ENCODE data around the gene AXL.
"Not testable (repeated sequence)": the region's sequence is repeated elsewhere in the genome, so short reads cannot be mapped to it uniquely, and the experiment has no call there.

AXL gene

DNA sequence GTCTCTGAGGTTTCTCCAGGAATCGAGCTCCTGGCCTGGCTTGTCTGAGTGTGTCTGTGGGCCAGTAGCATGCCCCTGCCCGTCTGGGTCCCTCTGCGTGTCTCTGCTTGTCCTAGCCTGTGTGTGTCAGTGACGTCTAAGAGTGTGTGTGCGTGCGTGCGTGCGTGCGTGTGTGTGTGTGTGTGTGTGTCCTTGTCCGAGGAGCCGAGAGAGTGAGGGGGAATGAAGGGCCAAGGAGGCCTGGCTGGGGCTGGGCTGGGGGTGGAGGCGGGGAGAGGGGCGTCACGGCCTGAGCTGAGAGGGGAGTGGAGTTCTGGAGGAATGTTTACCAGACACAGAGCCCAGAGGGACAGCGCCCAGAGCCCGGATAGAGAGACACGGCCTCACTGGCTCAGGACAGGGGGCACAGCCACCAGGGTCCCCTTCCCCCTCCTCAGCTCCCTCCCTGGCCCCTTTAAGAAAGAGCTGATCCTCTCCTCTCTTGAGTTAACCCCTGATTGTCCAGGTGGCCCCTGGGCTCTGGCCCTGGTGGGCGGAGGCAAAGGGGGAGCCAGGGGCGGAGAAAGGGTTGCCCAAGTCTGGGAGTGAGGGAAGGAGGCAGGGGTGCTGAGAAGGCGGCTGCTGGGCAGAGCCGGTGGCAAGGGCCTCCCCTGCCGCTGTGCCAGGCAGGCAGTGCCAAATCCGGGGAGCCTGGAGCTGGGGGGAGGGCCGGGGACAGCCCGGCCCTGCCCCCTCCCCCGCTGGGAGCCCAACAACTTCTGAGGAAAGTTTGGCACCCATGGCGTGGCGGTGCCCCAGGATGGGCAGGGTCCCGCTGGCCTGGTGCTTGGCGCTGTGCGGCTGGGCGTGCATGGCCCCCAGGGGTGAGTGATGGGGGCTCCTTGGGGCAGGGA is at the start of gene AXL:
Gene AXL (plus strand): TSS at position 609 of the 893 bp plus-strand sequence. CDS start 170 bp downstream, at position 779.
- DNase-seq = no peak

DNA sequence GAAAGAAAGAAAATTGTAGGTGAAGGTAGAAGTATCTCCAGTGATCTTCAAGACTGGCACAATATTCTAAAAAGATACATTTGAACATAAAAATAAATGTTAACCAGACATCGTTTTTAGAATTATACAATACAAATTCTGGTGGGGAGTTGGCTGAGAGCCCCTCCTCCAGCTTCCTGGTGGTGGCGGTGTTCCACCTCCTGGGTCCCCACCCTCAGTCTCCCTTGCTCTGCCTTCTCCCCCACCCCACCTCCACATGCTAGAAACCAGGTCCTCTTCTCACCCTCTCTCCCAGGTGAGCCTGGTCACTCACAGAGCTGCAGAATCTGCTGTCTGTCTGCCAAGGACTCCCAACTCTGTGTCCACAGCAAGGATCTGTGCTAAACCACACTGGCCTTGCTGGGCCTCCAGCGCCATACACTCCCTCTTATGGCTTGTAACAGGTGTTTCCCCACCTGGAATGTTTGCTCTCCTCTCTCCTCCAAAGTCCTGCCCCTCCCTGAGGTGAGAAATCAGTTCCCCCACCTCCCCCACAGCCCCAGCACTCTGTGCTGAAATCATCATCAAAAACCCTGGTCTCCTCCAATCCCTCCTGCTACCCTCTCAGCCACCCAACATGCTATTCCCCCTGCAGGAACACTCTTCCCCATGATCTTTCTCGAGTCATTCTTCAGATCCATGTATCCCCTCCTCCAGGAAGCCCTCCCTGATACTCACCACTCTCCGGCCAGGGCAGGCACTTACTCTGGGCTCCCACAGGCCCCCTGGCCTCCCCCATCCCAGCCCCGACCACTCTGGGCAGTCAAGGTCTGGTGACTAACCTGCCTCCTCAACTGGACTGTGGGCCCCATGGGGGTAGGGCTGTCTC is 46.5 kb upstream of the AXL start:
- no peak for DNase-seq

DNA sequence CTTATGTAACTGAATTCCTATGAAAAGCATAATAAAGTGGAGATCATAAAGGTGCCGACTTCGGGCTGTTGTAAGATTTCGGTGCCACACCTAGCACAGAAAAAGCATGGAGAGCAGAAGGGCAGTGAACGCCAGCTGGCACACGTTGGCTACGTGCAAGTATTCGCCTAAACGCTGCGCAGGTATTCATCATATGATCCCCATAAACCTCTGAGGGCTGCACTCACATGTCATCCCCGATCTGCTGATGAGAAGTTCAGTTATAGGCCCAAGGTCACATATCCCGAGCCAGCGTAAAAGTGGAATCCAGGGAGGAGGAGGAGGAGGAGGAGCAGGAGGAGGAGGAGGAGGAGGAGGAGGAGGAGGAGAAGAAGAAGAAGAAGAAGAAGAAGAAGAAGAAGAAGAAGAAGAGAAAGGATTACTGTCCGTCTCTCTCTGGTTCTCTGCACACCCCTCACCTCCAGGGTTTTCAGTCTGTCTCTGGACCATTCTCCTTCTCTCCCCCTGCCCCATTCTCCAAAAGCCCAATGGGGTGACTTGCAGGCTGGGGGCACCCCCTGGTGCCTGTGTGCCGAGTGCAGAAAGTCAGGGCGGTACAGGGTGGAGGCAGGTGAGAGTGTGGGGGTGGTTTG is 44.6 kb upstream of the AXL start:
- DNase-seq = no peak

DNA sequence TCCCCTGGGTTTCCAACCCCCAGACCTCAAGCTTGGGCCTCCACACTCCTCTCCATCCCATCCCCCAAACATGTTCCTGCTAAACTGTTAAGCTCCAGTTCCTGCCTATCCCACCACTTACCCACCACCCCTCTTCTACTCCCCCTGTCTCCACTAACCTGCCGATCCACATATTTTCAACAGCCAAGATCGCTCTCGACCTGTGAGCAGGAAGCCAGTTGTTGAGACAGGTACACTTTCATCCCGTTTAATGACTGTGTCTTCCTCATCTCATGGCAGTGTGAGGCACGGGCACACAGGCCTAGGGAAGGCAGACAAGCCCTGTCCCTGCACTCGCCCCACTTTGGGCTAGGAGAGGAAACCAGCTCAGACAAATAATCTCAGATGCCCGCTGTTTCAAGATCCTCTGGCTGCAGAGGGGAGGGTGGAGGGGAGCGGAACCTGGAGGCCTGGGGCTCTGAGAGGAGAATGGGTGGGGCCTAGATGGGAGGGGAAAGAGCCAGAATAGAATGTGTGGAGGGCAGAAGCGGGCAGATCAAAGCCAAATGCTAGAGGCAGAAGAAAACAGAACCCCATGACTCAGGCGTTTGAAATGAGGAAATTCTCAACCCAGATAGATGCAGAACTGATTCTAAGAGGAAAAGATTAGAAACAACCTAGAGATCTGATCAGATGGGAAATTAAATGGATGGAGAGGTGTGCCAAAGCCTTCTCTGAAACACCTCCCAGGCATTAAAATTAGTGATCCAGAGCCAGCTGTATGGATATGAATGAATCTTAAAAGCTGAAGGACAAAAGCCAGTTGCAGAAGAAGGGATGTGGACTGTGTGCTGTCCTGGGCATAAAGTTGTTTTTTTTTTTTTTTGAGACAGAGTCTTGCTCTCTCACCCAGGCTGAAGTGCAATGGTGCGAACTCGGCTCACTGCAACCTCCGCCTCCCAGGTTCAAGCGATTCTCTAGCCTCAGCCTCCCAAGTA is 42.9 kb upstream of the AXL start:
- DNase-seq = no peak

DNA sequence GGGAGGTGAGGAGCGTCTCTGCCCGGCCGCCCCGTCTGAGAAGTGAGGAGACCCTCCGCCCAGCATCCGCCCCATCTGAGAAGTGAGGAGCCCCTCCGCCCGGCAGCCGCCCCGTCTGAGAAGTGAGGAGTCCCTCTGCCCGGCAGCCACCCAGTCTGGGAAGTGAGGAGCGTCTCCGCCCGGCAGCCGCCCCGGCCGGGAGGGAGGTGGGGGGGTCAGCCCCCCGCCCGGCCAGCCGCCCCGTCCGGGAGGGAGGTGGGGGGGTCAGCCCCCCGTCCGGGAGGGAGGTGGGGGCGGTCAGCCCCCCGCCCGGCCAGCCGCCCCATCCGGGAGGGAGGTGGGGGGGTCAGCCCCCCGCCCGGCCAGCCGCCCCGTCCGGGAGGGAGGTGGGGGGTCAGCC is 38.9 kb upstream of the AXL start:
- not testable (repeated sequence) for DNase-seq

DNA sequence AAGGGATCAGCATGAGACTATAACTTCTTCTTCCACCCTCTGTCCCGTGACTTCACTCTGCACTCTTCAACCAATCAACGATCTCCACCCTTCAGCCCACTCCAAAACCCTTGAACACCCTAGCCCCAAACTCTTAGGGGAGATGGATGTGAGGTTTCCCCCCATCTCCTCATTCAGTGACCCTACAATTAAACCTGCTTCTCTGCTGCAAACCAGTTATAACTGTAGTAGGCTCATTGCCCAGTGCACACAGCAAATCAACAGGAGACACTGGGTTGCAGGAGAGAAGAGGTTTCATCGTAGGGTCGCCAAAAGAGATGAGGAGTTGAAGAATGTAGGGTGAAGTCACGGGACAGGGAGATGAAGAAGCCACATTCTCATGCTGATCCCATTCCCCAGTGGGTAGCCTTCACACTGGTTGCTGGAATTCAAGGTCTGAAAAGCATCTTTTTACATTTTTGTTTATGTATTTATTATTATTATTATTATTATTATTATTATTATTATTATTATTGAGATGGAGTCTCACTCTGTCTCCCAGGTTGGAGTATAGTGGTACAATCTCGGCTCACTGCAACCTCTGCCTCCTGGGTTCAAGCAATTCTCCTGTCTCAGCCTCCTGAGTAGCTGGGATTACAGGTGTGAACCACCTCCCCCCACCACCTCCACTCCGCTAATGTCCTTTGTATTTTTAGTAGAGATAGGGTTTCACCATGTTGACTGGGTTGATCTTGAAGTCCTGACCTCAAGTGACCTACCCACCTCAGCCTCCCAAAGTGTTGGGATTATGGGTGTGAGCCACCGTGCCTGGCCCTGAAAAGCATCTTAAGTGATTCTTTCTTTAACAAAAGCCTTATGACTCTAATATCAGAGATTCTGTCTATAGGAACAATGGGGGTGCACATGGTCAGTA is 31.8 kb upstream of the AXL start:
- no peak for DNase-seq

DNA sequence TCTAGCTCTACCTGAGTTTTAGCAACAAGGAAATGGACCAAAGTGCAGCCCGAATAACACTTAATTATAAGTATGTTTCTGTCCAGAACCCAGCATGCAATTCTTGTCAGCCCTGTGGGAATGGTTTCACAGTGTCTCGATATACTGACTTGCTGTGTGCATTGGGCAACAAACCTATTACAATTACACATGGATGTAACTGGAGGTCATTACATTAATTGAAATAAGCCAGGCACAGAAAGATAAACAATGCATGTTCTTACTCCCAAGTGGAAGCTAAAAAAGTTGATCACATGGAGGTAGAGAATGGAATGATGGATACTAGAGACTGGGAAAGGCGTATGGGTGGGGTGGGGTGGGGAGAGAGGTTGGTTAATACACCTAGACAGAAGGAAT is 31.1 kb upstream of the AXL start:
- DNase-seq = no peak

DNA sequence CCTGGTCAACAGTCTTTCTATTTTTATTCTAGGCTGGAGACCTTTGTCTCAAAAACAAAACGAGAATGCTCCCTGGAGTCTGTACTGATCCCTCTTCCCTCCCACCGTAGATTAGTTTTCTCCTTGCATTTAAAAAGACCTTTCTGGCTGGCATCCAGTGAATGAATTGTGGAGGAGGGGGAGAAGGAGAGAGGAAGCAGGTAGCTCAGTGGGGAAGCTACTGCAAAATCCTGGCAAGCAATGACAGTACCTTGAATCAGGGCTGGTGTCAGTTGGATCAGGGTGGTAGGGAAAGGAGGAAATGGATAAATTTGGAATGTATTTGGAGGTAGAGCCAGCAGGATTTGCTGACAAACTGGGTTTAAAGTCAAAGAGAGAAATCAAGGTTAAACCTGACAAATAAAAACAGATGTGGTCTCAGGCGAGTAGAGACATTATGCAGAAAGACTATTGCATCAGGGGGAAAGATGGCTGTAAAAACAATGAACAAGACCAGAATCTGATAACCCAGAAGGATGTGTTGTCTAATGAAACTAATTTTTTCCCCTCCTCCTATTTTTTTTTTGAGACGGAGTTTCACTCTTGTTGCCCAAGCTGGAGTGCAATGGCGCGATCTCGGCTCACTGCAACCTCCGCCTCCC is 29.5 kb upstream of the AXL start:
- DNase-seq = no peak

DNA sequence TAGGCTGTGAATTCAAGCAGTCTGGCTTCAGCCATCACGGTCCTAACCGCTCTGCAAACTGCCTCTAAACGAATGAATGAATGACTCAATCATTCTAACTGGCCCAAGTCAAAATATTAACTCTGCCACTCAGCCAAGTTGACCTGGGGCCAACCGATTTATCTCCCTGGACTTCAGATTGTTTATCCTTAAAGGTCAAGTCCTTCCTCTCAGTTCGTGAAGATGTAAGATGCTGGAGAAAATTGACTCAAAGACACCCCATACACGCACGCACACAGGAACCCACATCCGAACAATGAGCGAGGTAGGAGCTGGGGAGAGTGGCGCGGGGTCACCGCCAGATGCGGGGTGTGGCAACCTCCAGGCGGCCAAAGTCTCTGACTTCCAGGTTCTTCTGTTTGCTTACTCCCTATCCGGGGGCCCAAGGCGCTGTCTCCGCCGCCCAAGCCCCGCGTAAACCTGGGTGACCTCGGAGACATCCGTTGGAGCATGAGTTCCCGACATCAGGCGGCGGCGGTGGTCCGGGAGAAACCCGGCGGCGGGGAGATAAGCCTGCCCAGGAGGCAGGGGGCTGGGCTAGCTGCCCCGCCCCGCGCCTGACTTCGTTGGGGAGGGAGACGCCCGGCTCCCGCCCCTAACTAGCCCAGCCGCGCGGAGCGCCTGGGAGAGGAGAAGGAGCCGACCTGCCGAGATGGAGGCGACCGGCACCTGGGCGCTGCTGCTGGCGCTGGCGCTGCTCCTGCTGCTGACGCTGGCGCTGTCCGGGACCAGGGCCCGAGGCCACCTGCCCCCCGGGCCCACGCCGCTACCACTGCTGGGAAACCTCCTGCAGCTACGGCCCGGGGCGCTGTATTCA is 26.2 kb upstream of the AXL start, which contains the start of gene CYP2S1:
Gene CYP2S1 (plus strand): TSS at position 646 of the 856 bp plus-strand sequence. CDS start 46 bp downstream, at position 692.
- DNase-seq = no peak

DNA sequence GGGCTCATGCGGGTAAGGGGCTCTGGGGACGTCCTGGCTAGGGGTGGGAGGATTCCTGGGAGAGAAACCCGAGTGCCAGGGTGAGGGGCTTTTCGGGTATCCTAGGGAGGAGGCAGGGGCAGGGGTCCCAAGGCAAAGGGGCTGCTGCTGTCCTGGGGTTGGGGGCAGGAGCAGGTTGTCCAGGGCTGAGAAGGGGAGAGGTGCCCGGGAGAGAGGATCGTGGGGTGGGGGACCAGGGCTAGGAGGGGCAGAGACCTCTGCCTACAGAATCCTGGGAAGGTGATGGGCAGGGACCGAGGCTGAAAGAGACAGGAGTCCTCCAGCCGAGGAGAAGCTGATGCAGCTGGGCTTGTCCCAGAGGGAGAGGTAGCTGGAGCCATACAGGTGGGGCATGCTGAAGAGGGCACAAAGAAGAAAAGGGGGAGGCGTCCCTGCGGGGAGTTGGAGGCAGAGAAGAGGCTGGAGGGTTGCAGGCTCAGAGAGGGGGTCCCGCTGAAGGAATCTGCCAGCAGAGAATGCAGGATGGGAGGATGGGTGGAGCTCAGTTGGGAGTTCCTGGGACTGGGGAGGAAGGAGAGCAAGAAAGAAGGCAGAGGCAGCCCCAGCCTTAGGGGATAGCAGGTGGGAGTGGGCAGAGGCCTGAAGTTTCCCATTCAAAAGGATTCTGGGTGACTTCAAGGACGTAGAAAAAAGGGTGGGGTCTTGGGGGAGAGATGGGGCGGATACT is 25.4 kb upstream of the AXL start:
- DNase-seq = no peak

DNA sequence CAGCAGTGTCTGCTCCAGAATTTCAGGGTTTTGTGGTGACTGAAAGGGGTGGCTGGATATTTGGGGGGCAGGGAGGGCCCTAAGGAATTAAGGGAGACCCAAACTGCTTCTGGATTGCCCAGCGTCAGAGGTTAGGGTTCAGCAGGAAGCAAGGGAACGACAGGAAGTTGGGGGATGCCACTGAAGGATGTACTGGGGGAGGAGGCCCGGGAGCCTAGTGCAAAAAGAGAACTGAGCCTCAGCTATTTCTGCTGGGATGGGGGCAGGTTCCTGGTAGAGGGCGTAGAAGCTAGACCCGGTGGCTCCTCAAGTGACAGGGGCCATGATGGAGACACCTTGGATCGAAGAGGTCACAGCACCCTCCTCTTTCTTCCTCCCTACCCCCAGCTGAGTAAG is 24.9 kb upstream of the AXL start:
- DNase-seq = no peak

DNA sequence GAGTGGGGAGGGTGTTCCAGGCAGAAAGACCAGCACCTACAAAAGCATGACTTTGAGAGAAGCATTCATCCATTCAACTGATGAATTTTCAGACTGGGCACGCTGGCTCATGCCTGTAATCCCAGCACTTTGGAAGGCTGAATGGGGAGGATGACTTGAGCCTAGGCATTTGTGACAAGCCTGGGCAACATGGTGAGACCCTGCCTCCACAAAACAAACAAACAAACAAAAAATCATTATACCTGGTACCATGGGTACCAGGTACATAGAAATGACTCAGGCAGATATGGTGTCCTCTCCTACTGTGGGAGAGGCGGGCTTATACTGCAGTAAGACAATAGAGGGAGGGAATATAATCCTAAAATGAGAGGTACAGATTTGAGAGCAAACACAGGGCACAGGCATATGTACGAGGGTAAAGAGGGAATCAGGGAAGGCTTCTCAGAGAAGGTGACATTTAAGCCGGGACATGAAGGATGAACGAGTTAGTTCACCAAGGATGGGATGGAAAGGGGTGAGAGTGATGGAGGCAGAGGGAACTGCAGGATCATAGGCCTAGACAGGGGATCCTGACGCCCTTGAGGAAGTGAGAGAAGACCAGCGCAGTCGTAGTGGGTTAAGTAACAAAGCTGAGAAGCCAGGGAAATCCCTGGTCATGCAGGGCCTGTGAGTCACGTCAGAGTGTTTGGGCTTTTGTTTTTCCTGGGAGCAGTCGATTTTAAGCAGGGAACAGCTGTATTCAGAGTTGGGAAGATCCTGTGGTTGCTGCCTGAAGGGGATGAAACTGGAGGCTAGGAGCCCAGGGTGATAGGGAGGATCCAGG is 23.1 kb upstream of the AXL start:
- no peak for DNase-seq

DNA sequence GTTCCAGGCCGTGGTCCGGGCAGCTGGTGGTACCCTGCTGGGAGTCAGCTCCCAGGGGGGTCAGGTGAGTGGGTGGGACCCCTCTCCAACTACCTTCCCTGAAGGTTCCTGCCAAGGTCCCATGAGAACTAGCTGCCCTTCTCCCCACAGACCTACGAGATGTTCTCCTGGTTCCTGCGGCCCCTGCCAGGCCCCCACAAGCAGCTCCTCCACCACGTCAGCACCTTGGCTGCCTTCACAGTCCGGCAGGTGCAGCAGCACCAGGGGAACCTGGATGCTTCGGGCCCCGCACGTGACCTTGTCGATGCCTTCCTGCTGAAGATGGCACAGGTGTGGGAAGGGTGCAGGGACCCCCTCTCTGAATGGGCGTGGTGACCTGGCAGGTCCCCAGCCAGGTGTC is 20.5 kb upstream of the AXL start:
- no peak for DNase-seq

DNA sequence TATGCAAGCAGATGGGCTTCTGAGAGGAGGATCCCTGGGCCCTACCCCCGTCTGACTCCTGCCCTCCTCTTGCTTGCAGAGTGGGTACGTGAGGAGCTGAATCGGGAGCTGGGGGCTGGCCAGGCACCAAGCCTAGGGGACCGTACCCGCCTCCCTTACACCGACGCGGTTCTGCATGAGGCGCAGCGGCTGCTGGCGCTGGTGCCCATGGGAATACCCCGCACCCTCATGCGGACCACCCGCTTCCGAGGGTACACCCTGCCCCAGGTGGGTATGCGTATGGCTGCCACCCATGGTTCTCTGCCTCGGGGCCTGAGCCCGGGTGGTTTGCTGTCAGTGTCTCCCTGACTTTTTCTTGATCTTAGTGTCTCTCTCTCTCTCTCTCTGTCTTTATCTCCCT is 15.7 kb upstream of the AXL start:
- DNase-seq = no peak

DNA sequence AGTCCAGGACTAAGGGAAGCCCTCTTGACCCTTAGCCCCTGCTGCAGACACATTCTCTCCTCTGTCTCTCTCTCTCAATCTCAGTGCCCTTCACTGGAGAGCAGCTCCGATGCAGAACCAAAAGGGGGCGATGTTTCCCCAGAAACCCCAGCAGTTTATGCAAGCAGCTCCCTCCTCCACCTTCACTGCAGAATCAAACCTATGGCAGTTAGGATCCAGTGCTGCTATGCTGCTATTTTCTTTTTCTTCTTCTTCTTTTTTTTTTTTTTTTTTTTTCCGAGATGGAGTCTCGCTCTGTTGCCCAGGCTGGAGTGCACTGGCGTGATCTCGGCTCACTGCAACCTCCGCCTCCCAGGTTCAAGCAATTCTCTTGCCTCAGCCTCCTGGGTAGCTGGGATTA is 14.7 kb upstream of the AXL start:
- DNase-seq = peak; percentile 84

DNA sequence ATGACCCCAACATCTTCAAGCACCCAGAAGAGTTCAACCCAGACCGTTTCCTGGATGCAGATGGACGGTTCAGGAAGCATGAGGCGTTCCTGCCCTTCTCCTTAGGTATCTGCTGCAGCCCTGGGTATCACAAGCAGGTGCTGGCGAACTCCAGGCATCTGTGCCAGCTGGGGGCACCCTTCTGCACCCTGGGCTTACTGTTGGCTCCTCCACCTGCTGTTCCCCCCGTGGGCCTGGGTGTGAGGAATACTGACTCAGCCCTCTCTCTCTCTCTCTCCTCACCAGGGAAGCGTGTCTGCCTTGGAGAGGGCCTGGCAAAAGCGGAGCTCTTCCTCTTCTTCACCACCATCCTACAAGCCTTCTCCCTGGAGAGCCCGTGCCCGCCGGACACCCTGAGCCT is 13.0 kb upstream of the AXL start:
- no peak for DNase-seq

DNA sequence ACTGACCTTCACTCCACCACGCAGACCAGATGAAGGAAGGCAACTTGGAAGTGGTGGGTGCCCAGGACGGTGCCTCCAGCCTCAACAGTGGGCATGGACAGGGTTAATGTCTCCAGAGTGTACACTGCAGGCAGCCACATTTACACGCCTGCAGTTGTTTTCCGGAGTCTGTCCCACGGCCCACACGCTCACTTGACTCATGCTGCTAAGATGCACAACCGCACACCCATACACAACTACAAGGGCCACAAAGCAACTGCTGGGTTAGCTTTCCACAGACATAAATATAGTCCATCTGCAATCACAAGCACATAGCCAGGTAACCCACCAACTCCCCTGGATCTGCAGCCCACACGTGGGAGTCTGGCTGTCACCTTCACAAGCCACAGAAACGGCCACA is 12.6 kb upstream of the AXL start:
- DNase-seq = no peak
